Cortex of kidney (tissue), 1 donor: ENCODE results near the gene TMEM200C.

Source experiments
- DNase-seq: peaks from one replicate; lab custom pipeline; 2025; lab: John Stamatoyannopoulos, UW

TMEM200C gene

DNA sequence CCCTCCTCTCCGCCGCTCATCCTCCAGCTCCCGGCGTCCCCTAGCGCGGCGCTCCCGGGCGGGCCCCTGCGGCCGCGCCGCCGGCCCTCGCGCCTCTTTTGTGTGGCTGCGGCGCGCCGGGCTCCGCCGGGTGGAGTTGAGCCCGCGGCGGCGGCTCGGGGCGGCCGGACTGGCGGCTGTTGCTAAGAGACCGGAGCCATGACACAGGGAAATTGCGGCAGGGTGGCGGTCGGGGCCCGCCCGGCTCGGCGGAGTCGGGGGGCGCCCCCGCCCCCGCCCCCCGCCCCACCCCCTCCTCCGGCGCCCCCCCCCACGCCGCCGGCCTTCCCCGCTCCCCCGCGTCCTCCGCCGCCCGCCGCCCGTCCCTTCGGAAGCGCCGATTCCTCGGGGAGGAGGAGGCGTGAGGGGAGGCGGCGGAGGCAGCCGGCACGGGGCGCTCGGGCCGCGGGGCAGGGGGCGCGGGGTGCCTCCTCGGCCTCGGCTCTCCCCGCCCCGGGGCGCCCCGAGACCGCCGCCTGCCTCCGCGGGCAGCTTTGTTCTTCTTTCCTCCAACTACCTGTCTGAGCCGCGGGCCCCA is at the start of gene TMEM200C:
TMEM200C (minus strand) TSS at position 224 of the 577 bp plus-strand sequence. CDS start 3,459 bp downstream, outside the sequence.
- no peak for DNase-seq

GRCh38 chr18:5944448-5944847 is 49.1 kb upstream of the TMEM200C start:
- DNase-seq, result no peak

- DNase-seq, result no peak
These were observed 48.2 kb upstream of the TMEM200C start for GRCh38 chr18:5943514-5943913.

DNA sequence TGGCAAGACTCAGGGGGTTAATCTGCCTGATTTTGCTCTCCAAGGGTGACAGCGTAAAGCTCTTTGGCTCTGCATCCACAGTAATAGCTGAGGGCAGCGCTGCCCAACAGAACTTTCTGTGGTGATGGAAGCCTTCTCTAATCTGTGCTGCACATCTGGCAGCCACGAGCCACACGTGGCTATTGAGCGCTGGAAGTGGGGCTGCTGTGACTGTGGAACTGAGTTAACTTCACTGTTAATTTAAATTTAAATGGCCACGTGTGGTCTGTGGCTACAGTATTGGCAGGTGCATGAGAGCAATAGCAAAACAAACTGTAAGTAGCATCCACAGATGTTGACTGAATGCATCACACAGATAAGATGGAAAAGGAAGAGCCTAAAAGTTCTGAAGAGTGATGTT is 47.3 kb upstream of the TMEM200C start:
- no peak for DNase-seq

GRCh38 chr18:5941890-5942289 is 46.6 kb upstream of the TMEM200C start:
- no peak for DNase-seq

DNA sequence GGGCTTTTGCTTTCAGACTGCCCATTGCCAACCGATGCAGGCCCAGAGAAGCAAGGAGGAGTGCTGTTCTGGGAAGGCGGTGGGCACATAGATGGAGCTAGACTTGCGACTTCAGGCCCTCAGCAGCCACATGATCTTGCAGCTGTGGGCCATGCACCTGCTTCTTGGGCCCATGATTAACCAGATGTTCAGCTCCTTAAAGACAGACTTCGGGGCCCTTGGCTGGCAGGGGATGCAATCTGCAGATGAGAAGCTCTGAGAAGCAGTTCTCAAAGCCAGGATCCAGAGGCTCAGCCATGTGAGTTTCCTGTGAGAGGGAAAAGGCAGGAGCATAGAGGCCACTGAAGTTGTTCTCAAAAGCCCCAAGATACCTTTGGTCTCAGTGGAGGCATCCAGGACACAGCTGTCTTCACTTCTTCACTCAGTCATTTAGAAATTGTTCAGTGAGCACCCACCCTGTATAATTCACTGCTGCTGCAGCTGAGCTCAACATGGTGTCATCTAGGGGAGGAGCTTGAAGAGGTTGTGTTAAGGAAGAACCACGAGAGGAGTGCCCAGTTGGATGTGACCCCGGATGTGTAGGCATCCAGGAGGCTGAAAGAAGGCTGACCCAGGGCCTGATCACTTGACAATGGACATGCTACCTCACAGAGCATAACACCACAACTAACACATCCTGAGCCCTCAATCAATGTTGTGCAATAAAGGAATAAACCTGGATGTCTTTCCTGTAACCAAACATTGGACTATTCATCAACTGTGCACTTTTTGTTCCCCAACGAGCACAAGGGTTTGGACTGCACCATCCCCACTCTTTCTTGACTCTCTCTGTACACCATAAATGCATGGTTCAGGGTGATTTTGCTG is 44.7 kb upstream of the TMEM200C start:
- no peak for DNase-seq

GRCh38 chr18:5937795-5938194 is 42.5 kb upstream of the TMEM200C start:
- DNase-seq, result no peak

- no peak for DNase-seq
These were observed 41.8 kb upstream of the TMEM200C start for GRCh38 chr18:5937121-5937520.

- DNase-seq, result no peak
These were observed 35.5 kb upstream of the TMEM200C start for GRCh38 chr18:5930789-5931188.

DNA sequence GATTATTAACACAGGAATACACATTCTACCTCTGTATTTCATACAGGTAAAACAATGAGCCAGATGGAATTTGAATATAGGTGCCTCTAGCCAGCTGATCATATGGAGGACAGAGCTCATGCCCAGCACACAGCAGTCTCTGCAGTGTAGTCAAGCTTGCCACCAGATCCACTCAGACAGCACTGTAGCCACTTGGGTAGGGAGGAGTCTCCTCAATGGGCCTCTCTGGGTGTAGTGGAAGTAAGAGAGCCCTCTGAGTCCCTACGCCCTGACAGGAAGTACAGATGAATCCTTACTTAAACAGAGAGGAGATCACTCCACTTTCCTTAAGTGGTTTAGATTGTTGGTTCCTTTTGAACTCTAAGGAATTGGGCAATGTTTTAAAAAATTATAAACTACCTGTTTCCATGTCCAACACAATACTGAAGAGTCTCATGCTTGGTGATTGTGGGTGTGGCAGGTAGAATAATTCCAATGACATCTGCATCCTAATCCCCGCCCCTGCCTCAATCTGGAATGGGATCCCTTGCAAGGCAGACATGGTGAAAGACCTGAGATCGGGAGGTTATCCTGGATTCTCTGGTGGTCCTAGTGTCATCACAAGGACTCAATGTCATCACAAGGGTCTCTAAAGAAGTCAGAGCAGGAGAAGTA is 23.0 kb upstream of the TMEM200C start:
- DNase-seq, result no peak

DNA sequence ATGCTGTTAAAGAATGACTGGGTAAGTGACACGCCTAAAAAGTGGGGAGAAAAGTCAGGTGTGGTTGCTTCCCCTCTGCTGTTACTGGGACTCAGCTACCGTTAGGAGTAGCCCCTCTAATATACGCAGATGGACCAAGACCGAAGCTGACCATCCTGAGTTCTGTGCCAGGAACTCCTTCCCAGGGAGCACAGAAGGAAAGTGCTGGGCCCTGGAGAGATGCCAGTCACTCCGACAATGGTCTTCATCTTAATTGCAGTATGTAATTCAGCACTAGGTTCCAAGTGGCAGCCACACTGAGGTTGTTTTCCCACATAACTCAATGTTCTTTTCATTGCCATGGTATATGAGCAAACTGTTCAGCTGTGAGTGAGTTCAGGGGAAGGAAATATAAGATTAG is 19.6 kb upstream of the TMEM200C start:
- DNase-seq, result no peak

DNA sequence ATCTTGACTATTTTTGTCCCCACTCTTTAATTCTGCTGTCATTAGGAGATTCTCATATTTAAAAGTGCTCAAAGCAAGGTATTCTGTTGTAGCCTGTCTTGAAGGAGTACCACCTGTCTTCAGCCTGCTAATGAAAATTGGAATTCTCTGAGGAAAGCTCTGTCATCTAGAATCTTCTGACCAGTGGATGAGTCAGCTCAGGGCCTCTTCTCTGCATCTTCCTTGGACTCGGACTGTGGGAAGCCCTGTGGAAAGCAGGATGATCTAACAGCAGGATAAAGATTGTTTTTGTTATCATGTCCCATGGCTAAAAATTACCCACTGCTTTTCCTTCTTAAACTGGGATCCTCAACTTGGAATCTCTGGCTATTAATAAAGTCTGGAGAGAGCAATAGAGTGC is 18.7 kb upstream of the TMEM200C start:
- no peak for DNase-seq

GRCh38 chr18:5912566-5912965 is 17.2 kb upstream of the TMEM200C start:
- DNase-seq, result no peak

GRCh38 chr18:5909125-5909524 is 13.8 kb upstream of the TMEM200C start:
- DNase-seq, result no peak

GRCh38 chr18:5903386-5903785 is 8.1 kb upstream of the TMEM200C start:
- DNase-seq, result no peak

DNA sequence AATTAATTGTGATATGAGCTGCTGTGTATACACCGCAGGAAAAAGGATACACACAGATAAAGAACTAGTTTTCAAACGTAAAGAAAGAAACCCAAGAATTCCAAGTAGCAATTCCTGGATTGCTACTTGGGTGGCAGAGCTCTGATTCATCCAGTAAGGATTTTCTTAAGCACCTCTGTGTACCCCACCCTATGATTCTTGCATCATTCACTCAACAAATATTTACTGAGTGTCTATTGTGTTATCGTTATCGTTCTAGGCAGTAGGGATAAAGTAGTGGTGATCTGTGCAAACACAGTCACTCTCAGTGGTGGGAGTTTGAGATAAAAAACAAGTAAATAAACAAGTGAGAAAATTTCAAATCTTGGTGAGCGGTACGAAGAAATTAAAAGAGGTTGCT is 4.9 kb upstream of the TMEM200C start:
- DNase-seq, result no peak

GRCh38 chr18:5899835-5900234 is 4.5 kb upstream of the TMEM200C start:
- no peak for DNase-seq

DNA sequence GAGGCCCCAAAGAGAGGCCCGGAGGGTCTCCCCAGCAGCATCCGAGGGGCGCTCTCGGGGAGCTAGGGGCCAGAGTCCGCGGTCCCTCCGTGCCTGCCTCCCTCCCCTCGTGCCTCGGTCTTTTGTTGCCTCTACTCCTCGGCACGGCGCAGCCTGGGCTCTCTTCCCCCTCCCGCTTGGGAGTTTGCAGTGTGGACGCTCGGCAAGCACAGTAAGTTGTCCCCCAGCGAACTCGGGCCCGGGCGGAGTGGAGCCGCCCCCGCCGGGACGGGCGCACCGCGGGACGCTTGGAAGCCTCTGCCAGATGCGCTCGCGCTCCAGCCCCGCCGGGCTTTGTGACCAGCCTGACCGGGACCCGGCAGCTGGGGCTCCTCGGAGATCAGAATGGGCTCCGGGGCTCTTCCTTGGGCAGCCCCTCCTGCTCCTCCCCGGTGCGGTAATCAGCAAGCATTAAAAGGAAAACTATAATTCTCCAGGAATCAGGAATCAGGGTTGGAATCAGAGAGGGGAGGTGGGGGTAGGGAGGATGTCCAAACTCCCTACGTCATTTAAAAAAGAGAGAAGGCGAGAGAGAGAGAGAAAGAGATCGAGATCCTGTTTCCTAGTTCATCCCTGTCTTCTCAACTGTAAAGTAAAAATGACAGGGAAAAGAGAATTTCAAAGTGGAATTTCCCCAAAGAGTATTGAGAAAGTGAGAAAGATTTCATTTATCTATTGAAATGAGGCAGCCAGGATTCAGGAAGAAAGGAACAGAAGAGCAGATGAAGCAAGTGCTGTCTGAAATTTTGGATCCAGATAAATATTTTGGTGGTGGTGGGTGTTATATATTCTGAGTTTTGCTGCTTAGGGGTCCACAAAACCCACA is 786 bp upstream of the TMEM200C start:
- no peak for DNase-seq

GRCh38 chr18:5894611-5895298 is 567 bp downstream of the TMEM200C start:
- DNase-seq, result no peak

GRCh38 chr18:5893956-5894610 is 1.2 kb downstream of the TMEM200C start:
- DNase-seq, result no peak
